GM19324 (cell line): ENCODE results near the gene C11orf86.

Experiments
- ATAC-seq: cut with Tn5 transposase; IDR thresholded peaks from one replicate; pipeline ENCODE4 v1.9.1; 2021; ENCODE audit warnings: mild to moderate bottlenecking, moderate library complexity; ENCODE audit not compliant: unreplicated experiment, low FRiP score

C11orf86 gene

DNA sequence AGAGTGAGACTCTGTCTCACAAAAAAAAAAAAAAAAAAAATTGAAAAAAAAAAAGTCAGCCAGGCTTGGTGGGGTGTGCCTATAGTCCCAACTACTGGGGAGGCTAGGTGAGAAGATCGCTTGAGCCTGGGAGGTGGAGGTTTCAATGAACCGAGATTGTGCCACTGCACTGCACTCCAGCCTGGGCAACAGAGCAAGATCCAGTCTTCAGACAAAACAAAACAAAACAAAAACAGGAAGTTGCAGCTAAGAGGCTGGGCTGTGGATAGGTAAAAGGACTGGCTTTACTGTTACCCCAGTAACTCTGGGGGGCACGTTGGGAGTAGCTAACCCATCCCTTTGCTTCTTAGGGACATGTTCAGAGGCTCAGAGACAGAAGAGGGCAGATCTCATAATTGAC, 10.6 kb upstream of the C11orf86 start:
- ATAC-seq: no peak

GRCh38 chr11:66966351-66966750, 8.8 kb upstream of the C11orf86 start:
- no peak for ATAC-seq

GRCh38 chr11:66967670-66968425, 7.3 kb upstream of the C11orf86 start:
- no peak for ATAC-seq

GRCh38 chr11:66969584-66970225, 5.4 kb upstream of the C11orf86 start:
- ATAC-seq: no peak

DNA sequence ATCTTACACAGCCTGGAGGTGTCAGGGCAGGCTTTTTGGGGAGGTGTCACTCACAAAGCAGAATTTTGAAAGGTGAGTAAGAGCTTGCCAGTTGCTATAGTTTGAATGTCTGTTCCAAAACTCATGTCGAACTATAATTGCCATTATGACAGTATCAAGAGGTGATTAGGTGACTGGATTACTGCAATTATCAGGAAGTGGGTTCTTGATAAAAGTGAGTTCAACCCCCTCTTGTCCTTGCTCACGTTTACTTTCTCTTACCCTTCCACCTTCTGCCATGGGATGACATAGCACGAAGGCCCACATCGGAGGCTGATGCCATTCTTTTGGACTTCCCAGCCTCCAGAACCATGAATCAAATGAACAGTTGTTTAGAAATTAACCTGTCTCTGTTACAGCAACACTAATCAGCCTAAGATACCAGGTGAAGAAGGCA, 4.7 kb upstream of the C11orf86 start:
- no peak for ATAC-seq

GRCh38 chr11:66970807-66971442, 4.2 kb upstream of the C11orf86 start:
- ATAC-seq: no peak

DNA sequence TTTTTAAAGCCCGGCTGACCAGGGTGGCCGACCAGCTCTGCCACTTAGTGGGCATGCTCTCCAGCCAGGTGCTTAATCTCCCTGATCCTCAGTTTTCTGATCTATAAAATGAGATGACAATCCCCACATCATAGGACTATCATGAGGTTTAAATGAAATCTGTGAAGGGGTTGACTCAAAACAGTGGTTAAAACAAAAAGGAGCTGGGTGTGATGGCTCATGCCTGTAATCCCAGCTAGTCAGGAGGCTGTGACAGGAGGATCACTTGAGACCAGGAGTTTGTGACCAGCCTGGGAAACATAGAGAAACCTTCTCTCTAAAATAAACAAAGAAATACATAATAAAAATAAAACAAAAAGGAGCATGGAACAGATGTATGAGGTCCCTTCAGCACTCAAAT, 3.6 kb upstream of the C11orf86 start:
- no peak for ATAC-seq

GRCh38 chr11:66973956-66974580, 1.0 kb upstream of the C11orf86 start:
- no peak for ATAC-seq

DNA sequence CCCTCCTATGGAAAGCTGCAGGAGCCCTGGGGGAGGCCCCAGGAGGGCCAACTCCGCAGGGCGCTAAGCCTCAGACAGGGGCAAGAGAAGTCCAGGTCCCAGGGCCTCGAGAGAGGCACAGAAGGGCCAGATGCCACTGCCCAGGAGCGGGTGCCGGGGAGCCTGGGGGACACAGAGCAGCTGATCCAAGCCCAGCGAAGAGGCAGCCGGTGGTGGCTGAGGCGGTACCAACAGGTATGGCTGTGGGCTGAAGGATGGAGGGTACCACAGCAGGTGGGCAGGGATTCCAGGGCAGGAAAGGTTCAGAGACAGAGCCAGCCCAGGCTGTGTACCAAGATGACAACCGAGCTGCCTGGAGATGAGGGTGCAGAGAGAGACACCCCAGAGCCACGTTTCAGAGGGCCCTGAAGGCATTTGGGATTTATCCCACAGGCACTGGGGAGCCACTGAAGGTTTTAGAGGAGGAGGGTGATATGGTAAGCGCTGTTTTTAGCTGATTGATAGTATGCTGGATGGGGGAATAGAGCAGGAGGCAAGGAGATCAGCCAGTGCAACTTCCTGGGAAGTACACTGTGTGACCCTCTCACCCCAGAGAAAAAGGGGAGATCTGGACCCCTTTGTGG, 412 bp downstream of the C11orf86 start:
- ATAC-seq: no peak

- no peak for ATAC-seq
Measured at GRCh38 chr11:66976028-66976467, 944 bp downstream of the C11orf86 start.

DNA sequence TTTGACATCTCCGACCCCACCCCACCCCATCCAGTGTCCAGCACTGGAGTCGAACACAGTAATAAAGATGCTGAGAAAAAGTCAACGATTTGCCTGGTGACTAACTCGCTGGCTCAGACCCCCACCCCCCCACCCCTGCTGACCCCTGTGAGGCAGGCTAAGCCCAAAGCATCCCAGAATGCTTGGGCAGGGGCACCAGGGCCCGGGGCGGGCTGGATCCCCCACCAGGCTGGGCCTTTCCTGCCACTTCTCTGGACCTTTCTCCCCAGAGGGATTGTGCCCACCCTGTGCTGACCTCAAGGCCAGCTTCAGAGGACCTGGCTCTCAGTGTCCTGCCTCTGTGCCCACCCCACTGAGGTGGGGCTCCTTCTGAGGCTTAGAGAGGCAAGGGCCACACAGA, 1.8 kb downstream of the C11orf86 start:
- no peak for ATAC-seq

DNA sequence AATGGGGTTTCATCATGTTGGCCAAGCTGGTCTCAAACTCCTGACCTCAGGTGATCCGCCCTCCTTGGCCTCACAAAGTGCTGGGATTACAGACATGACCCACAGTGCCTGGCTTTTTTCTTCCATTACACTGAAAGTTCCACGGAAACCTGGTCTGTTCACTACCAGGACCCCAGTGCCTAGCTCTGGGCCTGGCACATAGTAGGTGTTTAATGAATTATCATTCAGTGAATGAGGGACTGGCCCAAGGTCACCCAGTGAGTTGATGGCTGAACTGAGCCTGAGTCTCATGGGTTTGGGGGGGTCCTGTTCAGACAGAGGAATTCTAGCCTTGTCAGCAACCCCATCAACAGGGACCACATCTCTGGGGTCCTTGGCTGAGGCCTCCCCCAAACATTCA, 3.1 kb downstream of the C11orf86 start:
- ATAC-seq: no peak

DNA sequence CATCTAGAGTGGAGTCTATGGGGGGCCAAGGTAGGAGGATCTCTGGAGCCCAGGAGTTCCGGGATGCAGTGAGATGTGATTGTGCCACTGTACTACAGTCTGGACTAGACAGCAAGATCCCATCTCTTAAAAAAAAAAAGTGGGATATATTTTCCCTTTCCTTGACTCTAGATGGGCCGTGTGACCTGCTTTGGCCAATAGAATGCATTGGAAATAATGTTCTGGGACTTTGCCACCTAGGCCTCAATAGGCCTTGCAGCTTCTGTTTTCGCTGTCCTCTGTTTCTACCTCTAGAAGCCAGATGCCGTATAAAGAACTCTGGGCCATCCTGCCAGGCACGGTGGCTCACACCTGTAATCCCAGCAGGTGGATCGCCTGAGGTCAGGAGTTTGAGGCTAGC, 3.6 kb downstream of the C11orf86 start:
- no peak for ATAC-seq

- no peak for ATAC-seq
Measured at GRCh38 chr11:66979336-66979980, 4.4 kb downstream of the C11orf86 start.

- ATAC-seq: no peak
Measured at GRCh38 chr11:66981976-66982578, 7.0 kb downstream of the C11orf86 start.

DNA sequence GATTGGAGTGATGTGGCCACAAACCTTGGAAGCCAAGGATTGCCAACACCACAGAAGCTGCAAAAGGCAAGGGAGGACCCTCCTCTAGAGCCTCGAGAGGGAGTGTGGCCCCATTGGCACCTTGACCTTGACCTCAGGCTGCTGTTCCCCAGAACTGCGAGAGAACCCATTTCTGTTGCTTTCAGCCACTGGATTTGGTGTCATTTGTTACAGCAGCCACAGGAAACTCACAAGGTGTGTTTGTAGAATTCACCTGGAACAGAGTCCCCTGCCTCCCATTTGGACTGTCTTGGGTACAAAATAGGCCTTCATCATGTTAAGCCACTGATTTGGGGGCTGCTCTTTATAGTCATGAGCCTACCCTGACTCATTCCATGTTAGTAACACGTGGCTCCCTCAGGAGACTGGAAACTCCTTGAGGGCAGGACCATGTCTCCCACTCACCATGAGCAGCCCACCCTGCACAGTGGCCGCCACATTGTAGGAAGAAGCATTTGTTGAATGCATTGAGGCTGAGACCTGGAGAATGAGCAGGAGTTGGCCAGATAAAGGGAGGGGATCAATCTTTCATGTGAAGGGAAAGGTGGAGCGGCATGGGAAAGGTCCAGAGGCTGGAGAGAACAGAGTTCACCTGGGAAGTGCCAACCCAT, 8.3 kb downstream of the C11orf86 start:
- ATAC-seq: no peak

GRCh38 chr11:66985508-66986177, 10.5 kb downstream of the C11orf86 start:
- no peak for ATAC-seq

DNA sequence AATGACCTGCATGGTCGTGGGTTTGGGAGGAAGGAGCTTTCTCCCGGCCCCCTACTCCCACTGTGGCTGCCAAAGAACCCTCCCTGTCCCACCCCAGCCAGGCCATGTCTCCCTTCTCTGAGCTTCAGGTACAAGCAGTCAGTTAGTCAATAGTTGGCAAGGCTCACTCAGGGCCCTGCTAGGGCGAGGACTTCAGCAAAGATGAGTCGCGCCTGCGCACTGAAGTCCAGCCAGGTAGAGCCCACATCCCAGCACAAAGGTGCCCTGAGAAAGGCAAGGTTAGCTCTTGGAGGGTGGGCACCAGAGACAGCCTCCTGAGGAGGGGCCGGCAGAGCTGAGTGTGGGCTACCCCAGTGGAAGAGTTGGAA, 11.1 kb downstream of the C11orf86 start:
- ATAC-seq: no peak

DNA sequence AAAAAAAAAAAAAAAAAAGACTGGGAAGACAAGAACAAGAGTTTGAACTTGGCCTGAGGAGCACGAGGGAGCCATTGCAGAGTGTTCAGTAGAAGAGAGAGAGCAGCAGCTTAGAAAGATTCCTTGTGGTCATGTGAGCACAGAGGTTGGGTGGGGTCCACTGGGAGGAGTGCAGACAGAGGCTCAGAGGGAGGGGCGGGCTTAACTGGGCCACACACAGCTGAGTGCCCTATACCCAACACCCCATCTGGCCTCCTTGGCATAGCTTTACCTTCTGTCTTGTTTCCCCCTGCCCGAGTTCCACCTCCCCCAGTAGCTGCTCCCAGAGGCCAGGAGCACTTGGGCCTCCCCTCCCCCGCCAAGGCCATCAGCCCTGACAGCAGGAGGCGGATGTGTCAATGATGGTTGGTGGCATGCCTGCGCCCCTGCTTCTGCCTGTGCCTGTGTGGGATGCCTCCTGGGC, 12.1 kb downstream of the C11orf86 start:
- no peak for ATAC-seq
